ENCODE data around the gene SDHC. TPM values are rescaled to one million over a fixed set of nuclear protein-coding genes. Genes with fewer than 3 reads are reported as not detected.

Gene SDHC
- total and polyA plus RNA-seq, 4 donors, result 52.5 to 204 (median 130) TPM

GRCh38 chr1:161342821-161343220 lies 28.6 kb downstream of the SDHC start:
- no peak for TF ChIP-seq CTCF (IDR thresholded peaks at IDR 0.05; ENCODE audit: control extremely low read depth, extremely low read depth)
- no peak for ATAC-seq (ENCODE audit: insufficient read depth, low FRiP score)
- 92 to 97% methylated on average over 5 of the region's 5 CpGs for whole genome bisulfite sequencing, 2 donors
- H3K36me3 ChIP-seq (ENCODE audit: control insufficient read depth in 4 of 4, insufficient read depth in 4 of 4, low read length in 4 of 4), result peaks cover 8 to 19% (median 17%) of the 10 kb centered on the region in 4 donors
- no peak overlapping the region for H3K9ac ChIP-seq (ENCODE audit: insufficient read depth in 1 of 2, low read length in 2 of 2)
- H3K4me3 ChIP-seq, result no peak overlapping the region
- H3K4me1 ChIP-seq (ENCODE audit: control insufficient read depth in 5 of 5, insufficient read depth in 5 of 5, low read length in 5 of 5), result no peaks in the 10 kb centered on the region
- no peak for DNase-seq
- no peaks in the 10 kb centered on the region for H3K27me3 ChIP-seq (ENCODE audit: control insufficient read depth in 3 of 3, insufficient read depth in 3 of 3, low read length in 2 of 3)
- no peak overlapping the region for H3K27ac ChIP-seq (ENCODE audit: low read depth in 1 of 2, low read length in 1 of 2)
- no peaks in the 10 kb centered on the region for H3K9me3 ChIP-seq (ENCODE audit: control insufficient read depth in 4 of 4, insufficient read depth in 3 of 4, low read length in 3 of 4)

- WGBS, 2 donors, result 74 to 81% methylated on average over 1 of the region's 1 CpG
These were observed 36.5 kb downstream of the SDHC start for GRCh38 chr1:161350671-161351070.

GRCh38 chr1:161351482-161351881 lies 37.3 kb downstream of the SDHC start:
- Histone ChIP-seq H3K9ac (ENCODE audit: insufficient read depth in 1 of 2, low read length in 2 of 2) (no peak overlapping the region), H3K4me1 (ENCODE audit: control insufficient read depth in 5 of 5, insufficient read depth in 5 of 5, low read length in 5 of 5) (peaks cover 0 to 2% (median 0%) of the 10 kb centered on the region in 5 donors), H3K4me3 (no peak overlapping the region), H3K27ac (ENCODE audit: low read depth in 1 of 2, low read length in 1 of 2) (no peak overlapping the region), H3K27me3 (ENCODE audit: control insufficient read depth in 3 of 3, insufficient read depth in 3 of 3, low read length in 2 of 3) (no peaks in the 10 kb centered on the region), H3K9me3 (ENCODE audit: control insufficient read depth in 4 of 4, insufficient read depth in 3 of 4, low read length in 3 of 4) (no peaks in the 10 kb centered on the region), H3K36me3 (ENCODE audit: control insufficient read depth in 4 of 4, insufficient read depth in 4 of 4, low read length in 4 of 4) (peaks cover 1 to 15% (median 6%) of the 10 kb centered on the region in 4 donors)
- WGBS, 2 donors, result 22 to 45% methylated on average over 1 of the region's 1 CpG
- no peak for TF ChIP-seq CTCF (IDR thresholded peaks at IDR 0.05; ENCODE audit: control extremely low read depth, extremely low read depth)
- no peak for DNase-seq
- ATAC-seq (ENCODE audit: insufficient read depth, low FRiP score), result no peak

More at GRCh38 chr1:161350671-161351070, 36.5 kb downstream of the SDHC start:
- TF ChIP-seq CTCF (IDR thresholded peaks at IDR 0.05; ENCODE audit: control extremely low read depth, extremely low read depth), result no peak
- Histone ChIP-seq H3K27ac (ENCODE audit: low read depth in 1 of 2, low read length in 1 of 2) (no peak overlapping the region), H3K4me3 (no peak overlapping the region), H3K9me3 (ENCODE audit: control insufficient read depth in 4 of 4, insufficient read depth in 3 of 4, low read length in 3 of 4) (no peaks in the 10 kb centered on the region), H3K9ac (ENCODE audit: insufficient read depth in 1 of 2, low read length in 2 of 2) (no peak overlapping the region), H3K27me3 (ENCODE audit: control insufficient read depth in 3 of 3, insufficient read depth in 3 of 3, low read length in 2 of 3) (no peaks in the 10 kb centered on the region), H3K4me1 (ENCODE audit: control insufficient read depth in 5 of 5, insufficient read depth in 5 of 5, low read length in 5 of 5) (peaks cover 0 to 2% (median 0%) of the 10 kb centered on the region in 5 donors), H3K36me3 (ENCODE audit: control insufficient read depth in 4 of 4, insufficient read depth in 4 of 4, low read length in 4 of 4) (peaks cover 3 to 15% (median 6%) of the 10 kb centered on the region in 4 donors)
- DNase-seq (no peak), ATAC-seq (ENCODE audit: insufficient read depth, low FRiP score) (no peak)

- no peak overlapping the region for H3K27ac ChIP-seq (ENCODE audit: low read depth in 1 of 2, low read length in 1 of 2)
- no peak for DNase-seq
- H3K27me3 ChIP-seq (ENCODE audit: control insufficient read depth in 3 of 3, insufficient read depth in 3 of 3, low read length in 2 of 3), result no peaks in the 10 kb centered on the region
- peaks cover 0 to 6% (median 2%) of the 10 kb centered on the region in 4 donors for H3K36me3 ChIP-seq (ENCODE audit: control insufficient read depth in 4 of 4, insufficient read depth in 4 of 4, low read length in 4 of 4)
- no peak for ATAC-seq (ENCODE audit: insufficient read depth, low FRiP score)
- TF ChIP-seq CTCF (IDR thresholded peaks at IDR 0.05; ENCODE audit: control extremely low read depth, extremely low read depth), result no peak
- H3K4me1 ChIP-seq (ENCODE audit: control insufficient read depth in 5 of 5, insufficient read depth in 5 of 5, low read length in 5 of 5), result peaks cover 0 to 7% (median 0%) of the 10 kb centered on the region in 5 donors
- no peak overlapping the region for H3K4me3 ChIP-seq
- 94 to 96% methylated on average over 8 of the region's 8 CpGs for WGBS, 2 donors
- H3K9me3 ChIP-seq (ENCODE audit: control insufficient read depth in 4 of 4, insufficient read depth in 3 of 4, low read length in 3 of 4), result no peaks in the 10 kb centered on the region
- no peak overlapping the region for H3K9ac ChIP-seq (ENCODE audit: insufficient read depth in 1 of 2, low read length in 2 of 2)
These were observed 42.9 kb downstream of the SDHC start for GRCh38 chr1:161357073-161357472.

Data from lung (tissue), 12 donors.